ENCODE results near the gene YOD1.

Gene YOD1

DNA sequence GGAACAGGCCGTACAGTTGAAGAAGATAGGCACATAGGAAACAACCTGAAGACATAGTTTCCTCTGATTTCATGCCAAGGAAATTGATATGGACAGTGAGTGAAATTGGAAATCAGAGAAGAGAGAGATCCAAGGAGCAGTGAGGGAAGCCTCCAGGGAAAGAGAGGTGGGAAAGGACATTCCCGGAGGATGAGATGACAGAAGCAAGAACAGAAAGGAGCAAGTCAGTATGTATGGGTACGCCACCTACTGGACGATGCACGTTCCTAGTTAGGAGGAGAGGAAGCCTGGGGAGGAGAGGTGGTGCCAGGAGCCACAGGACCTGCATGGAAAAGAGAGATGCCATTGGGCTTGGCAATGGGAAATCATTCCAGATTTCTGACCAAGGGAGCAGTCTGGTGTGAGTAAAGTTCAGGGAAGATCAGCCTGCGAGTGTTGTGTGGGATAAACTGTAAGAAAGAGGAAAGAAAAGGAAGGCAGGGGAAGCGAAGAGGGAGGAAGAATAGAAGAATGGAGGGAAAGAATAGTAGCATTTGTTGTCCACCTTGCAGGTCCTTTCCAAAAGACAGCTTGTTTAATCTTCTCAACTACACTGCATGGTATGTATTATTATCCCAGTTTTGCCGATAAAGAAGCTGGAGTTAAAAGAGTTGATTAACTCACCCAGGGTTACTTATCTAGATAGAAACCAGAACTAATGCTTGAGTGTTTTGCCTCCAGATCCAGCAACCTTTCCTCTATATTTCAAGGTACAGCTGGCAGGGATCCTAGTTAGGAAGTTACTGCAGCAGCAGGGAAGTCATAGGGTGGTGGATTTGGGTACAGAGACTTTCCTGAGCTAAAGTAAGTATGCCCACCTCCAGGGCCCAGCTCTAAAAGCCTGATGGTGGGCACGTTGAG lies 45.8 kb downstream of the YOD1 start:
- DNase-seq = peak; percentile 20 to 68 (median 61)

- DNase-seq = no peak
These were observed 47.8 kb downstream of the YOD1 start for GRCh38 chr1:207003210-207003609.

GRCh38 chr1:207002724-207003146 lies 48.3 kb downstream of the YOD1 start:
- peak in 1 of 3 experiments; percentile 28 for DNase-seq

DNA sequence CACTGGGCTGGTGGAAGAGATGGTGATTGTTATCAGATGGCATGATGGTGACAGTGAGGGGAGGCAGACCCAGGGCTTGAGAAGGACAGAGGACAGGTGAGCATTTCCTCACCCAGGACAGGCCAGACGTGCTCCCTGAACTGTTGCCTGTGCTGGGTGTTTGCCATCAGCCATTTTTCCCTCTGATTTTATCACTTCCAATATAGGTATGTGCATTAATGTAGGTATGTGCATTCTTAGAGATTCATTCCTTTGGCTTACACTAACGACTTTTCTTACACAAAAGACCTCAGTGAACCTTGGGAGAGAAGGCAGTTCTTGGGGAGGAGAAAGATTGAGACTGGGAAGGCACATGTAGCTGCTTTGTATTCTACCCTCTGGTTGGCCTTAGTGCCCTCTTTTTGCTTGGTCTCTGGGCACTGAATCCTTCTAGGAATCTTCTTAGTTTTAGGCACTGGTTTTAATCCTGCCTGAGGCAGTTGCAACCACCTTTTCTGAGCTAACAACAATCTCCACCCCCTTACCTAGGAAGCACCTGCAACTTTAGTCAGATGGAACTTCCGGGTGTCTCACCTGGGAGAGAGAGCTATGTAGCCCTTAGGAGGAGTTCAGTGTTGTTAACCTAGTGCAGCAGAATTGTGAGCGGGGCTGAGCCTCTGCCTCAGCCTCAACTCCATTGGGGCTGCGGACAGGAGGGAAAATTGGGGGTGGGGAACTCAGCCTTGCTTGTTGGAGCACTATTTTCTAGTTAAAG lies 49.3 kb downstream of the YOD1 start:
- DNase-seq = no peak

GRCh38 chr1:207000651-207001291 lies 50.2 kb downstream of the YOD1 start:
- DNase-seq = no peak

GRCh38 chr1:206998816-206999215 lies 52.2 kb downstream of the YOD1 start:
- no peak for DNase-seq

Data from NCI-H1417 (cell line).